DMS114 treated with DMSO at 0.1 percent for 48 hours (cell line): ENCODE data around the gene CCL1.
"Not testable (repeated sequence)": the region's sequence is repeated elsewhere in the genome, so short reads cannot be mapped to it uniquely, and the experiment has no call there.

ENCODE experiments used
- DNase-seq: peaks from one replicate; lab custom pipeline; 2025; ENCODE audit not compliant: unreplicated experiment; lab: John Stamatoyannopoulos, UW

Gene CCL1

DNA sequence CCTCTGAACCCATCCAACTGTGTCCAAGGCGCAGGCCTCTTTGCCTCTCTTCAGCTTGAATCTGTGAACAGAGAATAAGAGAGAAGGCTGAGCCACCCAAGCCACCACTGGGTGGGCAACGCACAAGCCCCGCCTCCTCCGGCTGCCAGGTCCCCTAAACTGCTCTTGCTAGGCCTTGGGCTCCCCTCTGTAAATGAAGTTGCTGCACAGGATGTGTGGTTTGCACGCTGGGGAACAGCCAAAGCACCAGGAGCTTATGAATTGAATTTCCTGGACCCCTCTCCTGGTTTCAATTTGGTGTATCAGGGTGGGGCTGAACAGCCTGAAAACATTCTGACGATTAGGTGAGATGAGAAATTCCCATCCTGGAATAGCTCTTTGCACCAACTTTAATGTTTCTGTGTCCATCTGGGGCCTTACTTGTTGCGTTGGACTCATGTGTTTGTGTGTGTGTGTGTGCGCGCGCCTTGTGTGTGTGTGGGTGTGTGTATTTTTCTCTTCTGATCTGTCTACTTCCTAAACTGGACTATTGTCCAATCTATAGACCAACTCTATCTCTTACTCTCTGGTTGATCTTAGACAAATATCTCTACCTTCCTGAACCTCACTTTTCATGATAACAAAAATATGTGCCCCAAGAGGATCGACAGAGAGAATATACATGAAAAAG lies 2.3 kb downstream of the CCL1 start:
- DNase-seq = no peak

- DNase-seq = no peak
Measured at GRCh38 chr17:34358631-34359030, 4.4 kb downstream of the CCL1 start.

GRCh38 chr17:34357398-34357797 lies 5.6 kb downstream of the CCL1 start:
- no peak for DNase-seq

DNA sequence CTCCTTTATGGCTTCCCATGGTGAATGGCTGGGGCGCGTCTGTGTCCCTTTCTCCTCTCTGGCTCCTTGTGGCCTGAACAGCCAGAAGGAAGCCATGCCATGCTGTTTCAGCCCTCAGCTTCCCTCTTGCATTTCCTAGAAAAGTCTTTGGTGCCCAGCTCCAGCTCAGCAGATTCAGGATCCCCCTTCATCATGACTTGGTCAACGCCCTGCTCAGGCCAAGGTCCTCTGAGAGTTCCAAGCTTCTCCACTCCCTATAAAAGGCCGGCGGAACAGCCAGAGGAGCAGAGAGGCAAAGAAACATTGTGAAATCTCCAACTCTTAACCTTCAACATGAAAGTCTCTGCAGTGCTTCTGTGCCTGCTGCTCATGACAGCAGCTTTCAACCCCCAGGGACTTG lies 6.8 kb downstream of the CCL1 start, which contains the start of gene CCL13:
CCL13 (plus strand) TSS at position 287 of the 400 bp plus-strand sequence; CDS start at position 334, 47 bp downstream.
- DNase-seq = no peak

DNA sequence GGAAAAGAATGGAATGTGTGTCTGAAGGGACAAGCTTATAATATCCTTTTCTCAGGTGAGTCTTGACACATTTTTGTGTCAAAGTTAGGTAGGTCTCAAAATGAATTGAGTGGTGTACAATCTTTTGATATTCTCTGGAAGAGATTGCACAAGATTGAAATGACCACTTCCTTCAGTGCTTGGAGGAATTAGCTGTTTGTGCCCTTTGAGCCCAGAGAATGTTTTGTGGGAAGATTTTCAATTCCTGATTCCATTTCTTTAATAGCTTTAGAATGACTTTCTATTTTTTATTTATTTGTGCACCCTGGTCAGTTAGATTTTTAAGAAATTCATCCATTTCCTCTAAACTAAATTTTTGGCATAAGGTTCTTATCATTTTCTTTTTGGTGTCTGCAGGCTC lies 8.4 kb downstream of the CCL1 start:
- no peak for DNase-seq

- no peak for DNase-seq
Measured at GRCh38 chr17:34352191-34352590, 10.8 kb downstream of the CCL1 start.

DNA sequence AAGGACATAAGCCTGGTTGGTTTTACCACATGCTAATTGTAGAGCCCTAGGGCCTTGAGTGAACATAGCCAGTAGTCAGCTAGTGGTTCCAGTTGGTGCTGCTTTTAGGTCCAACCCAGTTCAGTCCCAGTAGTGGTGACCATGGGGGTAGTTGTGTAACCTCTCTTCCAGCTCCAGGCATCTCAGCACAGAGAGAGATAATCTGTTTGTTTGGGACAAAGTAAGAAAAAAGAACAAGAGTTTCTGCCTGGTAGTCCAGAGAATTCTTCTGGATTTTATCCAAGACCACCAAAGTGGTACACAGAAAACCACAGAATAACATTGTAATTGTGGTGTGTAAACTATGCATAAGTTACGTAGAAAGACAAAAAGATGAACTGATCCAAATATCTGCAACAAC lies 11.9 kb downstream of the CCL1 start:
- DNase-seq = no peak

- no peak for DNase-seq
Measured at GRCh38 chr17:34349751-34350150, 13.3 kb downstream of the CCL1 start.

DNA sequence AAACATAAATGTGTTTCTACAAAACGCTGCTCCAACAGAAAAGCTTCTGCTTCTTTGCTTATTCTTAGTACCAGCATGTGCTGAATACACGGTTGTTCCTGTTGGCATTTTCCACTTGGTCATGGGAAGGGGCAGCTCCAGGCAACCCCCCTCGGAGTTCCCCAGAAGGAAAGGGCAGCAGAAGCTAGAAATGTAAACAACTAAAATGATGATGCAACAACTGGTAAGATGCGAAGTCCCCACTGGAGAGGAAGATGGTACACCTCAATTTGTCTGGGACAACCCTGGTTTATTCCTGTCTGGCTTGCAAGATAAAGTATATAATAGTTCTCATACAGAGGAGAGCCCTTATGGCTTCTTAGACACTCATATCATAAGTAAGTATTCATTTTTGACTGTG lies 16.0 kb downstream of the CCL1 start:
- no peak for DNase-seq

- no peak for DNase-seq
Measured at GRCh38 chr17:34341916-34342315, 21.1 kb downstream of the CCL1 start.

GRCh38 chr17:34339138-34339770 lies 23.8 kb downstream of the CCL1 start:
- DNase-seq = no peak

DNA sequence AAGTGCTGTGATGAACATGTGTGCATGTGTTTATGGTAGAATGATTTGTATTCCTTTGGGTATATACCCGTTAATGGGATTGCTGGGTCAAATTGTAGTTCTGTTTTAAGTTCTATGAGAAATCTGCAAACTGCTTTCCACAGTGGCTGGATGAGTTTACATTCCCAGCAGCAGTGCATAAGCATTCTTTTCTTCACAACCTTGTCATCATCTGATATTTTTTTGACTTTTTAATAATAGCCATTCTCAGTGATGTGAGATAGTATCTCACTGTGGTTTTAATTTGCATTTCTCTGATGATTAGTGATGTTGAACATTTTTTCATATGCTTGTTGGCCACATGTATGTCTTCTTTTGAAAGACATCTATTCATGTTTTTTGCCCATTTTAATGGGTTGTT lies 25.3 kb downstream of the CCL1 start:
- no peak for DNase-seq

GRCh38 chr17:34327580-34327979 lies 35.5 kb downstream of the CCL1 start:
- DNase-seq = not testable (repeated sequence)

- DNase-seq = no peak
Measured at GRCh38 chr17:34321964-34322363, 41.1 kb downstream of the CCL1 start.

- DNase-seq = no peak
Measured at GRCh38 chr17:34319039-34319483, 44.0 kb downstream of the CCL1 start, which contains the start of gene CCL8. Gene CCL8, plus strand, starts transcription at chr17:34319435. Its CDS starts 67 bp downstream, at chr17:34319502.

GRCh38 chr17:34318474-34318873 lies 44.6 kb downstream of the CCL1 start:
- DNase-seq = no peak

DNA sequence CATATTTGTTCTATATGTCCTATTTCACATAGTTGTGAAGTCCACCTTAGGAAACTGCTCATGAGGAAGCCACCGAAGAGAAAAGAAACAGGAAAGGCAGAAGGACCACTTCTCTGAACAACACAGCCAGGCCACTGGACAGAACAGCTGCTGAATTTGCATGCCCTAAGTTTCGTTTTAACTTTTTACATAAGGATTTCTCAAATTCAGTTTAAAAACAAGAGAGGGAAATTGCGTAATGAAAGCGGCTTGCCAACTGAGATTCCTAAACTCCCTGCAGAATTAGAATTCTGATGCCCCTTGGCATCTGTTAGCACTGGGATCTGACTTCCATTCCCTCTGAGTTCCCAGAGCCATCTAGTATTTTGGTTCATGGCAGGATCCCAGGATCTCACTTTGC lies 48.8 kb downstream of the CCL1 start:
- no peak for DNase-seq

- no peak for DNase-seq
Measured at GRCh38 chr17:34313164-34313563, 49.9 kb downstream of the CCL1 start.

DNA sequence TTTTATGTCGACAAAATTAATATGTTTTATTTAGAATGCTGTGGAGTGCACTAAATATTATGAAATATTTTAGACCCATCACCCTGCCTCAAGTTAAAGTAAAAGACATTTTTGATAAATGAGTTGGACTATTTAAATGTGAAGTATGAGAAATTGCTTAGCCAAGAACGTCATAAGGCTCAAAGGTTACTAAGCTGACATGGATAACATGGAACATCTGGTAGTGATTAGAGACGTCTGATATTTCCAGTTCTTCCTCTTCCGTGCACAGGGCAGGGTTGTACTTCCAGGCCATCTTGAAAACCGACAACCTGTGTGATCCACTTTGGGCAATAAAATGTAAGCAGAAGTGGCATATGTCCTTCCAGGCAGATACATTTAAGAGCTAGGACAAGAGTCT lies 51.0 kb downstream of the CCL1 start:
- no peak for DNase-seq

DNA sequence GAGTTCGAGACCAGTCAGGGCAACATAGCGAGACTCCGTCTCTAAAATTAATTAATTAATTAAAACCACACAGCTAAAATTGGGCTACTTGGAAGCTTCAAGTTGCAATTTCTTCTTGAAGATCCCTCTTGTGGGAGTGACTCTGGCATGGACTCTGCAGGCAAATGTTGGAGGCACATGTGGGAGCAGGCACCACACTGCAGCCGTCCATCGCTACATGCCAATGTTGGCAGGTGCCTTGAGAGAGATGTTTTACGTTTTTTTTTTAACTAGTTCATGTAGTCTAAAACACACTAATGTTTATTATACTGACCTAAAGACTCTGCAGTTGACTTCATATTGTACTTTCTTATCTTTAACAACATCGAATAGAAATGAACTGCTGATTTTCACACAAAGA lies 51.7 kb downstream of the CCL1 start:
- DNase-seq = no peak
